ENCODE data around the gene LYVE1.

LYVE1 gene

GRCh38 chr11:10522276-10522675 is 46.2 kb downstream of the LYVE1 start:
- no peak for DNase-seq (ENCODE audit: low spot score)

- no peak for DNase-seq (ENCODE audit: low spot score)
These were observed 47.9 kb downstream of the LYVE1 start for GRCh38 chr11:10520562-10520961.

- no peak for DNase-seq (ENCODE audit: low spot score)
These were observed 48.8 kb downstream of the LYVE1 start for GRCh38 chr11:10519630-10520029.

GRCh38 chr11:10518891-10519290 is 49.6 kb downstream of the LYVE1 start:
- DNase-seq (ENCODE audit: low spot score) = no peak

- DNase-seq (ENCODE audit: low spot score) = no peak
These were observed 50.3 kb downstream of the LYVE1 start for GRCh38 chr11:10518123-10518522.

- no peak for DNase-seq (ENCODE audit: low spot score)
These were observed 53.0 kb downstream of the LYVE1 start for GRCh38 chr11:10515418-10515817.

GRCh38 chr11:10514709-10515108 is 53.8 kb downstream of the LYVE1 start:
- no peak for DNase-seq (ENCODE audit: low spot score)

GRCh38 chr11:10514202-10514601 is 54.3 kb downstream of the LYVE1 start:
- no peak for DNase-seq (ENCODE audit: low spot score)

- no peak for DNase-seq (ENCODE audit: low spot score)
These were observed 57.3 kb downstream of the LYVE1 start for GRCh38 chr11:10511181-10511621.

Data from cerebellar cortex (tissue), 1 donor.